SK-N-SH (cell line): ENCODE results near the gene SNAP29. TPM values are rescaled to one million over a fixed set of nuclear protein-coding genes. Genes with fewer than 3 reads are reported as not detected.

Source experiments
- CTCF ChIA-PET: fragments of 300-600, 350-600 bp; formaldehyde crosslinking; extraction: SDS; loops from one replicate; lab custom pipeline; 2021; lab: Yijun Ruan, JAX
- POLR2A ChIA-PET: fragments of 350-600 bp; sonication (Branson Sonifier 250); formaldehyde crosslinking; extraction: SDS; loops from one replicate; lab custom pipeline; 2020; ENCODE audit warnings: antibody characterized with exemption, inconsistent platforms; lab: Yijun Ruan, JAX
- DNase-seq: peaks from one replicate; pipeline ENCODE4 v3.0.0; 2012
- H2AFZ ChIP-seq: fragments of 200-600 bp; sonication (generic); 2 replicates; pipeline ENCODE4 v1.8.1; 2016; ENCODE audit warnings: antibody characterized with exemption, mild to moderate bottlenecking, low read depth
- H3F3A ChIP-seq: fragments of 200-600 bp; sonication (generic); replicated peaks from 2 replicates; pipeline ENCODE3; 2016; ENCODE audit warnings: antibody characterized with exemption, mild to moderate bottlenecking; ENCODE audit not compliant: insufficient read depth
- H3K27ac ChIP-seq, 2 experiments: fragments of 200-500 bp in 1 of 2; fragments of 200-600 bp in 1 of 2; sonication (Bioruptor generic) in 1 of 2; sonication (generic), shearing (Covaris generic) in 1 of 2; 2 replicates each; pipeline versions ENCODE4 v1.5.1 to v1.6.1; 2014 to 2016; ENCODE audit warnings: low read depth in 2 of 2, inconsistent platforms in 1 of 2, low read length in 1 of 2, mild to moderate bottlenecking in 1 of 2, mixed read lengths in 1 of 2
- H3K27me3 ChIP-seq: fragments of 200-600 bp; sonication (generic), shearing (Covaris generic); 2 replicates; pipeline ENCODE4 v1.6.1; 2016; ENCODE audit warnings: mixed run types; ENCODE audit not compliant: insufficient read depth
- H3K36me3 ChIP-seq, 2 experiments: fragments of 200-500 bp in 1 of 2; fragments of 200-600 bp in 1 of 2; sonication (Bioruptor generic) in 1 of 2; sonication (generic) in 1 of 2; replicated peaks in 1 of 2; 2 replicates each; pipeline versions ENCODE3 to v1.5.1; 2014 to 2016; ENCODE audit warnings: low read length in 1 of 2, mild to moderate bottlenecking in 1 of 2; ENCODE audit not compliant: insufficient read depth in 2 of 2, control insufficient read depth in 1 of 2
- H3K4me1 ChIP-seq, 2 experiments: fragments of 200-500 bp in 1 of 2; fragments of 200-600 bp in 1 of 2; sonication (Bioruptor generic) in 1 of 2; sonication (generic), shearing (Covaris generic) in 1 of 2; 2 replicates each; pipeline versions ENCODE4 v1.5.1 to v1.6.1; 2014 to 2016; ENCODE audit warnings: low read depth in 1 of 2, low read length in 1 of 2, mixed run types in 1 of 2; ENCODE audit not compliant: insufficient read depth in 2 of 2, control insufficient read depth in 1 of 2
- H3K4me2 ChIP-seq: fragments of 200-600 bp; sonication (generic), shearing (Covaris generic); 2 replicates; pipeline ENCODE4 v1.6.1; 2017; ENCODE audit warnings: mixed run types
- H3K4me3 ChIP-seq, 2 experiments: fragments of 200-500 bp in 1 of 2; fragments of 200-600 bp in 1 of 2; sonication (Bioruptor generic) in 1 of 2; sonication (generic), shearing (Covaris generic) in 1 of 2; 2 replicates each; pipeline versions ENCODE4 v1.5.1 to v1.8.1; 2014 to 2016; ENCODE audit warnings: low read depth in 2 of 2, inconsistent platforms in 1 of 2, low read length in 1 of 2, mild to moderate bottlenecking in 1 of 2, mixed read lengths in 1 of 2, moderate library complexity in 1 of 2
- H3K79me2 ChIP-seq: fragments of 200-600 bp; sonication (generic); 2 replicates; pipeline ENCODE4 v1.8.1; 2017; ENCODE audit warnings: mild to moderate bottlenecking; ENCODE audit not compliant: insufficient read depth
- H3K9ac ChIP-seq: fragments of 200-600 bp; sonication (generic); 2 replicates; pipeline ENCODE4 v1.6.1; 2017; ENCODE audit warnings: mixed run types
- H3K9me2 ChIP-seq: fragments of 200-600 bp; sonication (generic); 2 replicates; pipeline ENCODE4 v1.6.1; 2017; ENCODE audit warnings: mixed run types
- H3K9me3 ChIP-seq: fragments of 200-600 bp; sonication (generic); 2 replicates; pipeline ENCODE4 v1.6.1; 2017; ENCODE audit warnings: mixed run types, mild to moderate bottlenecking, moderate library complexity
- H4K20me1 ChIP-seq: fragments of 200-600 bp; sonication (generic); 2 replicates; pipeline ENCODE4 v1.6.1; 2017; ENCODE audit warnings: mild to moderate bottlenecking, mixed run types; ENCODE audit not compliant: insufficient read depth
- CHD2 ChIP-seq: fragments of 150-350 bp; IDR thresholded peaks from 2 replicates; pipeline ENCODE4 v1.6.1; 2018; ENCODE audit warnings: low read length; ENCODE audit not compliant: partially characterized antibody
- ELF1 ChIP-seq: IDR thresholded peaks from 2 replicates; pipeline ENCODE4 v1.4.0; 2012
- EZH2phosphoT487 ChIP-seq: fragments of 200-600 bp; sonication (generic); IDR thresholded peaks from 2 replicates; pipeline ENCODE4 v1.6.1; 2017; ENCODE audit warnings: low read depth, mixed run types, mild to moderate bottlenecking, antibody characterized with exemption, moderate library complexity, borderline replicate concordance
- FOSL2 ChIP-seq: IDR thresholded peaks from 2 replicates; pipeline ENCODE4 v1.4.0; 2012; ENCODE audit warnings: low read depth, mild to moderate bottlenecking, moderate library complexity, borderline replicate concordance
- FOXJ3 ChIP-seq: sonication (generic); formaldehyde crosslinking; IDR thresholded peaks from 2 replicates; pipeline ENCODE4 v1.5.1; 2020; ENCODE audit warnings: mild to moderate bottlenecking, missing genetic modification reagents
- FOXM1 ChIP-seq: IDR thresholded peaks from 2 replicates; pipeline ENCODE4 v1.4.0; 2012; ENCODE audit warnings: low read depth, mild to moderate bottlenecking
- GABPA ChIP-seq: IDR thresholded peaks from 2 replicates; pipeline ENCODE4 v1.4.0; 2012; ENCODE audit warnings: low read depth, mild to moderate bottlenecking
- JUND ChIP-seq: IDR thresholded peaks from 2 replicates; pipeline ENCODE4 v1.4.0; 2012
- MEF2A ChIP-seq: IDR thresholded peaks from 2 replicates; pipeline ENCODE4 v1.4.0; 2012; ENCODE audit warnings: low read depth, borderline replicate concordance
- MXI1 ChIP-seq: IDR thresholded peaks from 2 replicates; pipeline ENCODE4 v1.6.1; 2012; ENCODE audit warnings: mild to moderate bottlenecking, low read depth, low read length, improper control_type of control experiment
- NRF1 ChIP-seq: IDR thresholded peaks from 2 replicates; pipeline ENCODE4 v1.6.1; 2012; ENCODE audit warnings: low read depth, mild to moderate bottlenecking, low read length
- RFX5 ChIP-seq: IDR thresholded peaks from 2 replicates; pipeline ENCODE4 v1.6.1; 2012; ENCODE audit warnings: mild to moderate bottlenecking, improper control_type of control experiment, low read length
- TAF1 ChIP-seq: IDR thresholded peaks from 2 replicates; pipeline ENCODE4 v1.6.1; 2012; ENCODE audit warnings: low read depth, mild to moderate bottlenecking, low read length, moderate library complexity, borderline replicate concordance
- TCF12 ChIP-seq: IDR thresholded peaks from 2 replicates; pipeline ENCODE4 v1.4.0; 2012
- TEAD4 ChIP-seq: IDR thresholded peaks from 2 replicates; pipeline ENCODE4 v1.4.0; 2012; ENCODE audit warnings: mild to moderate bottlenecking, borderline replicate concordance; ENCODE audit not compliant: insufficient read depth
- WGBS: methylation state at CpG from one replicate; pipeline ENCODE4 v1.1.6; 2017; ENCODE audit warnings: low lambda C conversion rate; 5-methylcytosine and 5-hydroxymethylcytosine counted together
- polyA plus RNA-seq, 3 experiments: library from polyadenylated mRNA; depleted of rRNA; stranded (reverse); fragments of >200 nt; gene quantifications; 2 replicates each; pipeline ENCODE4 v1.2.3, GENCODE V29; 2012
- TF ChIP-seq, protein P1 (sequence below): IDR thresholded peaks from 2 replicates; pipeline ENCODE4 v1.4.0; 2012; ENCODE audit warnings: low read depth, borderline replicate concordance
- TF ChIP-seq, protein P2 (sequence below): IDR thresholded peaks from 2 replicates; pipeline ENCODE4 v1.6.1; 2012; ENCODE audit warnings: mild to moderate bottlenecking, low read depth, low read length, moderate library complexity
- TF ChIP-seq, protein P3 (sequence below): fragments of 150-350 bp; IDR thresholded peaks from 2 replicates; pipeline ENCODE4 v1.6.1; 2017; ENCODE audit warnings: antibody characterized with exemption, low read length, low read depth, borderline replicate concordance
- TF ChIP-seq, protein P4 (sequence below): IDR thresholded peaks from 2 replicates; pipeline ENCODE4 v1.4.0; 2012; ENCODE audit warnings: low read depth, borderline replicate concordance
- TF ChIP-seq, protein P5 (sequence below): IDR thresholded peaks from 2 replicates; pipeline ENCODE4 v1.4.0; 2012; ENCODE audit warnings: low read depth

Gene SNAP29
- polyA plus RNA-seq, 1 of the 3 experiments (the other 2 are of a cell fraction) = 37.3 TPM

DNA sequence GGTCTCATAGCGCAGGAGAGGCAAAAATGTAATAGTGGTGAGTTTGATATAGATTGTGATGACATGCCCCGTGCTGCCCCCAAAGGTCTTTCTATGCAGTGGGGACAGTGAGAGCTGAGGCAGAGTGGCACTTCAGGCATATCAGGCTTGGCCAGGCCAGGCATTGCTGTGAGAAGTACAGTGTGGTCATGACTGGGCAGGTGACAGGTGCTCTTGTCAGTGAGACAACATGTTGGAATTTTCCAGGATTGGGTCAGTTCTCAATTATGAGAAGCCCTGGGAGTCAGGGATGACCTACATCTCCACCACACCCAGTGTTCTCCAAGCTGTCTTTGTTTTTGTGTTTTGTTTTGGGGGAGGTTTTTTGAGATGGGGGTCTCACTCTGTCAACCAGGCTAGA is 3.7 kb downstream of the SNAP29 start:
- TF ChIP-seq, protein P1, sequence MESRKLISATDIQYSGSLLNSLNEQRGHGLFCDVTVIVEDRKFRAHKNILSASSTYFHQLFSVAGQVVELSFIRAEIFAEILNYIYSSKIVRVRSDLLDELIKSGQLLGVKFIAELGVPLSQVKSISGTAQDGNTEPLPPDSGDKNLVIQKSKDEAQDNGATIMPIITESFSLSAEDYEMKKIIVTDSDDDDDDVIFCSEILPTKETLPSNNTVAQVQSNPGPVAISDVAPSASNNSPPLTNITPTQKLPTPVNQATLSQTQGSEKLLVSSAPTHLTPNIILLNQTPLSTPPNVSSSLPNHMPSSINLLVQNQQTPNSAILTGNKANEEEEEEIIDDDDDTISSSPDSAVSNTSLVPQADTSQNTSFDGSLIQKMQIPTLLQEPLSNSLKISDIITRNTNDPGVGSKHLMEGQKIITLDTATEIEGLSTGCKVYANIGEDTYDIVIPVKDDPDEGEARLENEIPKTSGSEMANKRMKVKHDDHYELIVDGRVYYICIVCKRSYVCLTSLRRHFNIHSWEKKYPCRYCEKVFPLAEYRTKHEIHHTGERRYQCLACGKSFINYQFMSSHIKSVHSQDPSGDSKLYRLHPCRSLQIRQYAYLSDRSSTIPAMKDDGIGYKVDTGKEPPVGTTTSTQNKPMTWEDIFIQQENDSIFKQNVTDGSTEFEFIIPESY = no peak
- TF ChIP-seq MXI1 = no peak
- no peak for TF ChIP-seq TCF12
- TF ChIP-seq ELF1 = no peak
- no peak for TF ChIP-seq FOSL2
- TF ChIP-seq GABPA = no peak
- TF ChIP-seq, protein P2, sequence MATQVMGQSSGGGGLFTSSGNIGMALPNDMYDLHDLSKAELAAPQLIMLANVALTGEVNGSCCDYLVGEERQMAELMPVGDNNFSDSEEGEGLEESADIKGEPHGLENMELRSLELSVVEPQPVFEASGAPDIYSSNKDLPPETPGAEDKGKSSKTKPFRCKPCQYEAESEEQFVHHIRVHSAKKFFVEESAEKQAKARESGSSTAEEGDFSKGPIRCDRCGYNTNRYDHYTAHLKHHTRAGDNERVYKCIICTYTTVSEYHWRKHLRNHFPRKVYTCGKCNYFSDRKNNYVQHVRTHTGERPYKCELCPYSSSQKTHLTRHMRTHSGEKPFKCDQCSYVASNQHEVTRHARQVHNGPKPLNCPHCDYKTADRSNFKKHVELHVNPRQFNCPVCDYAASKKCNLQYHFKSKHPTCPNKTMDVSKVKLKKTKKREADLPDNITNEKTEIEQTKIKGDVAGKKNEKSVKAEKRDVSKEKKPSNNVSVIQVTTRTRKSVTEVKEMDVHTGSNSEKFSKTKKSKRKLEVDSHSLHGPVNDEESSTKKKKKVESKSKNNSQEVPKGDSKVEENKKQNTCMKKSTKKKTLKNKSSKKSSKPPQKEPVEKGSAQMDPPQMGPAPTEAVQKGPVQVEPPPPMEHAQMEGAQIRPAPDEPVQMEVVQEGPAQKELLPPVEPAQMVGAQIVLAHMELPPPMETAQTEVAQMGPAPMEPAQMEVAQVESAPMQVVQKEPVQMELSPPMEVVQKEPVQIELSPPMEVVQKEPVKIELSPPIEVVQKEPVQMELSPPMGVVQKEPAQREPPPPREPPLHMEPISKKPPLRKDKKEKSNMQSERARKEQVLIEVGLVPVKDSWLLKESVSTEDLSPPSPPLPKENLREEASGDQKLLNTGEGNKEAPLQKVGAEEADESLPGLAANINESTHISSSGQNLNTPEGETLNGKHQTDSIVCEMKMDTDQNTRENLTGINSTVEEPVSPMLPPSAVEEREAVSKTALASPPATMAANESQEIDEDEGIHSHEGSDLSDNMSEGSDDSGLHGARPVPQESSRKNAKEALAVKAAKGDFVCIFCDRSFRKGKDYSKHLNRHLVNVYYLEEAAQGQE = no peak
- TF ChIP-seq FOXJ3 = no peak
- no peak for TF ChIP-seq TEAD4
- TF ChIP-seq TAF1 = no peak
- no peak for TF ChIP-seq CHD2
- no peak for TF ChIP-seq JUND
- TF ChIP-seq FOXM1 = no peak
- no peak for TF ChIP-seq MEF2A
- TF ChIP-seq NRF1 = no peak
- TF ChIP-seq, protein P3, sequence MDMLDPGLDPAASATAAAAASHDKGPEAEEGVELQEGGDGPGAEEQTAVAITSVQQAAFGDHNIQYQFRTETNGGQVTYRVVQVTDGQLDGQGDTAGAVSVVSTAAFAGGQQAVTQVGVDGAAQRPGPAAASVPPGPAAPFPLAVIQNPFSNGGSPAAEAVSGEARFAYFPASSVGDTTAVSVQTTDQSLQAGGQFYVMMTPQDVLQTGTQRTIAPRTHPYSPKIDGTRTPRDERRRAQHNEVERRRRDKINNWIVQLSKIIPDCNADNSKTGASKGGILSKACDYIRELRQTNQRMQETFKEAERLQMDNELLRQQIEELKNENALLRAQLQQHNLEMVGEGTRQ = no peak
- TF ChIP-seq, protein P4, sequence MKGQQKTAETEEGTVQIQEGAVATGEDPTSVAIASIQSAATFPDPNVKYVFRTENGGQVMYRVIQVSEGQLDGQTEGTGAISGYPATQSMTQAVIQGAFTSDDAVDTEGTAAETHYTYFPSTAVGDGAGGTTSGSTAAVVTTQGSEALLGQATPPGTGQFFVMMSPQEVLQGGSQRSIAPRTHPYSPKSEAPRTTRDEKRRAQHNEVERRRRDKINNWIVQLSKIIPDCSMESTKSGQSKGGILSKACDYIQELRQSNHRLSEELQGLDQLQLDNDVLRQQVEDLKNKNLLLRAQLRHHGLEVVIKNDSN = no peak
- TF ChIP-seq RFX5 = no peak
- TF ChIP-seq EZH2phosphoT487 = no peak
- TF ChIP-seq, protein P5, sequence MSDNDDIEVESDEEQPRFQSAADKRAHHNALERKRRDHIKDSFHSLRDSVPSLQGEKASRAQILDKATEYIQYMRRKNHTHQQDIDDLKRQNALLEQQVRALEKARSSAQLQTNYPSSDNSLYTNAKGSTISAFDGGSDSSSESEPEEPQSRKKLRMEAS = no peak
- no peaks in the 10 kb centered on the region for H3F3A ChIP-seq
- H3K4me2 ChIP-seq = no peak overlapping the region
- H3K9me2 ChIP-seq = no peaks in the 10 kb centered on the region
- no peak overlapping the region for H3K4me3 ChIP-seq
- WGBS = 100% methylated on average over 2 of the region's 2 CpGs
- no peak overlapping the region for H3K9ac ChIP-seq
- ChIA-PET POLR2A (no interaction called here), CTCF (interaction anchor here (1.2 to 4.7 kb wide), 2 partner anchors 23 to 59 kb away, joined by 4 to 16 read pairs; no protein-coding TSS in a partner anchor)
- peaks cover 27% of the 10 kb centered on the region for H3K79me2 ChIP-seq
- peaks cover 5 to 11% of the 10 kb centered on the region in 2 experiments for H3K36me3 ChIP-seq
- DNase-seq = no peak
- H2AFZ ChIP-seq = no peak overlapping the region
- H3K27ac ChIP-seq = no peak overlapping the region
- H3K9me3 ChIP-seq = no peaks in the 10 kb centered on the region
- no peaks in the 10 kb centered on the region for H4K20me1 ChIP-seq
- H3K4me1 ChIP-seq = peaks cover 0 to 29% of the 10 kb centered on the region in 2 experiments; a peak in 1 of 4 replicates
- no peaks in the 10 kb centered on the region for H3K27me3 ChIP-seq
